Mammary epithelial cell (primary cell): ENCODE results near the gene ANXA8L1.
"Not testable (repeated sequence)": the region's sequence is repeated elsewhere in the genome, so short reads cannot be mapped to it uniquely, and the experiment has no call there.

Experiments
- EZH2 ChIP-seq: IDR thresholded peaks from 2 replicates; pipeline ENCODE4 v1.6.1; 2012; ENCODE audit warnings: low read length, inconsistent platforms, borderline replicate concordance
- TF ChIP-seq, protein P1 (sequence below), 2 donors: IDR thresholded peaks in 1 of 2; conservative IDR thresholded peaks in 1 of 2; 2 replicates each; pipeline ENCODE4 v1.5.1; 2011 to 2012; ENCODE audit warnings: inconsistent platforms in 2 of 2, low read length in 2 of 2, mild to moderate bottlenecking in 2 of 2, control low read depth in 1 of 2, low read depth in 1 of 2; ENCODE audit not compliant: insufficient read depth in 1 of 2; ENCODE audit errors: extremely low read depth in 1 of 2

DNA sequence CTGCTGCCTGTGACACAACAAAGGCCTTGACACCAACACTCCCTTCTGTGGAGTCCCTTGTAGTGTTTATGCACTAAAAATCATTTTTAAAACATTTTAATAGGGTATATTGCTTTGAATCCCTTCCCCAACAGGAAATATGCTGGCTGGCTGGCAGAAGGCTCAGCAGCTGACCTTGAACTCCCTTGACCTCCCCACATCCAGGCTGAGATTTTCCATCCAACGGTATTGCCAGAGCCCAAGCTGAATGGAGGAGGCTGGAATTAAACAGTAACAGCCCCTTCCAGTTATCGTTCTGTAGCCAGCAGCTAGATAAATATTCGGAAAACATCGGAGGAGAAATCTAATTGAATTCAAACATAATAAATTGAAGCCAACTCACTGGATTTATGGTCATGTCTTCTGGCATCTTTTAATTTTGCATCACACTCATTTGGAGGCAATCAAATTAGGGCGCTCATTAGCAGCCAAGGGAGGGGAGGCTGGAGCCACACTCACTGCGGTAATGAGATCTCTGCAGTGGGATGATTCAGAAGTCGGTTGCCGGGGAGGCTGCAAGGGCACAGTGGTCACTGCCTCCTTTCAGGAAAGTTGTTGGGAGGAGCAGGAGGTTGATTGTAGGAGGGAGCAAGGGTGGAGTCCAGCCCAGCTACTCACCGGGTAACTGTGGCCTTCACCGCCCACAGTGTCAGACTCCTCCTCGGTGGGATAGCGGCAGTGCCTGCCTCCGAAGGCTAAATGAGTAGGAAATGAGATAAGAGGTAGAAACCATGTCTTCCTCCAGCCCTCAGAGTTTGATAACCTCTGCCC lies 44.2 kb downstream of the ANXA8L1 start:
- not testable (repeated sequence) for TF ChIP-seq EZH2
- TF ChIP-seq, protein P1, sequence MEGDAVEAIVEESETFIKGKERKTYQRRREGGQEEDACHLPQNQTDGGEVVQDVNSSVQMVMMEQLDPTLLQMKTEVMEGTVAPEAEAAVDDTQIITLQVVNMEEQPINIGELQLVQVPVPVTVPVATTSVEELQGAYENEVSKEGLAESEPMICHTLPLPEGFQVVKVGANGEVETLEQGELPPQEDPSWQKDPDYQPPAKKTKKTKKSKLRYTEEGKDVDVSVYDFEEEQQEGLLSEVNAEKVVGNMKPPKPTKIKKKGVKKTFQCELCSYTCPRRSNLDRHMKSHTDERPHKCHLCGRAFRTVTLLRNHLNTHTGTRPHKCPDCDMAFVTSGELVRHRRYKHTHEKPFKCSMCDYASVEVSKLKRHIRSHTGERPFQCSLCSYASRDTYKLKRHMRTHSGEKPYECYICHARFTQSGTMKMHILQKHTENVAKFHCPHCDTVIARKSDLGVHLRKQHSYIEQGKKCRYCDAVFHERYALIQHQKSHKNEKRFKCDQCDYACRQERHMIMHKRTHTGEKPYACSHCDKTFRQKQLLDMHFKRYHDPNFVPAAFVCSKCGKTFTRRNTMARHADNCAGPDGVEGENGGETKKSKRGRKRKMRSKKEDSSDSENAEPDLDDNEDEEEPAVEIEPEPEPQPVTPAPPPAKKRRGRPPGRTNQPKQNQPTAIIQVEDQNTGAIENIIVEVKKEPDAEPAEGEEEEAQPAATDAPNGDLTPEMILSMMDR (conservative IDR thresholded peaks at IDR 0.05 in 1 of 2, IDR thresholded peaks at IDR 0.05 in 1 of 2; ENCODE audit: extremely low read depth in 1 of 2, insufficient read depth in 1 of 2, low read depth in 1 of 2, low read length in 2 of 2): not testable (repeated sequence)
